Lower leg skin (tissue), 3 donors: ENCODE data around the gene PSD4.

Experiments used
- CTCF ChIP-seq, 3 donors: fragments of 450-650 bp; IDR thresholded peaks; one replicate each; pipeline ENCODE4 v1.5.1; 2016; ENCODE audit warnings: antibody characterized with exemption in 3 of 3, mild to moderate bottlenecking in 3 of 3, moderate library complexity in 2 of 3
- POLR2A ChIP-seq, 2 donors: fragments of 450-650 bp; IDR thresholded peaks; one replicate each; pipeline ENCODE4 v1.6.1; 2016 to 2017; ENCODE audit warnings: antibody characterized with exemption in 2 of 2, mild to moderate bottlenecking in 1 of 2, moderate library complexity in 1 of 2

- no peak for TF ChIP-seq CTCF (IDR thresholded peaks at IDR 0.05)
- no peak for TF ChIP-seq POLR2A (IDR thresholded peaks at IDR 0.05)
Observed at GRCh38 chr2:113255140-113256070, 81.6 kb downstream of the PSD4 start.
